ENCODE results near the gene OR11H6. TPM values are rescaled to one million over a fixed set of nuclear protein-coding genes. Genes with fewer than 3 reads are reported as not detected.

The OR11H6 gene
- total RNA-seq, 1 donor from 2014 or later, result not detected

- ChIA-PET POLR2A (no interaction called here), CTCF (no interaction called here)
- Mint-ChIP-seq H3K27me3 (peaks cover 2% of the 10 kb centered on the region), H3K36me3 (ENCODE audit: low read depth) (no peaks in the 10 kb centered on the region), H3K27ac (no peak overlapping the region), H3K4me3 (no peak overlapping the region), H3K4me1 (no peaks in the 10 kb centered on the region), H3K9me3 (no peaks in the 10 kb centered on the region)
- intact Hi-C loops (cut with micrococcal nuclease), result no loop called here
- TF ChIP-seq, protein P1, sequence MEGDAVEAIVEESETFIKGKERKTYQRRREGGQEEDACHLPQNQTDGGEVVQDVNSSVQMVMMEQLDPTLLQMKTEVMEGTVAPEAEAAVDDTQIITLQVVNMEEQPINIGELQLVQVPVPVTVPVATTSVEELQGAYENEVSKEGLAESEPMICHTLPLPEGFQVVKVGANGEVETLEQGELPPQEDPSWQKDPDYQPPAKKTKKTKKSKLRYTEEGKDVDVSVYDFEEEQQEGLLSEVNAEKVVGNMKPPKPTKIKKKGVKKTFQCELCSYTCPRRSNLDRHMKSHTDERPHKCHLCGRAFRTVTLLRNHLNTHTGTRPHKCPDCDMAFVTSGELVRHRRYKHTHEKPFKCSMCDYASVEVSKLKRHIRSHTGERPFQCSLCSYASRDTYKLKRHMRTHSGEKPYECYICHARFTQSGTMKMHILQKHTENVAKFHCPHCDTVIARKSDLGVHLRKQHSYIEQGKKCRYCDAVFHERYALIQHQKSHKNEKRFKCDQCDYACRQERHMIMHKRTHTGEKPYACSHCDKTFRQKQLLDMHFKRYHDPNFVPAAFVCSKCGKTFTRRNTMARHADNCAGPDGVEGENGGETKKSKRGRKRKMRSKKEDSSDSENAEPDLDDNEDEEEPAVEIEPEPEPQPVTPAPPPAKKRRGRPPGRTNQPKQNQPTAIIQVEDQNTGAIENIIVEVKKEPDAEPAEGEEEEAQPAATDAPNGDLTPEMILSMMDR (IDR thresholded peaks at IDR 0.05), result no peak
- ATAC-seq (ENCODE audit: low read depth) (no peak), DNase-seq (no peak)
These were observed 43.6 kb upstream of the OR11H6 start for GRCh38 chr14:20179880-20180279.

- ChIA-PET POLR2A (no interaction called here), CTCF (no interaction called here)
- peaks cover 2% of the 10 kb centered on the region for H3K27me3 Mint-ChIP-seq
- DNase-seq (no peak), ATAC-seq (ENCODE audit: low read depth) (no peak)
- TF ChIP-seq, protein P1 (IDR thresholded peaks at IDR 0.05), result no peak
- H3K27ac Mint-ChIP-seq, result no peak overlapping the region
- H3K4me3 Mint-ChIP-seq, result no peak overlapping the region
- H3K36me3 Mint-ChIP-seq (ENCODE audit: low read depth), result no peaks in the 10 kb centered on the region
- intact Hi-C loops (cut with micrococcal nuclease), result no loop called here
- H3K9me3 Mint-ChIP-seq, result no peaks in the 10 kb centered on the region
- no peaks in the 10 kb centered on the region for H3K4me1 Mint-ChIP-seq
These were observed 43.0 kb upstream of the OR11H6 start for GRCh38 chr14:20180486-20180885.

DNA sequence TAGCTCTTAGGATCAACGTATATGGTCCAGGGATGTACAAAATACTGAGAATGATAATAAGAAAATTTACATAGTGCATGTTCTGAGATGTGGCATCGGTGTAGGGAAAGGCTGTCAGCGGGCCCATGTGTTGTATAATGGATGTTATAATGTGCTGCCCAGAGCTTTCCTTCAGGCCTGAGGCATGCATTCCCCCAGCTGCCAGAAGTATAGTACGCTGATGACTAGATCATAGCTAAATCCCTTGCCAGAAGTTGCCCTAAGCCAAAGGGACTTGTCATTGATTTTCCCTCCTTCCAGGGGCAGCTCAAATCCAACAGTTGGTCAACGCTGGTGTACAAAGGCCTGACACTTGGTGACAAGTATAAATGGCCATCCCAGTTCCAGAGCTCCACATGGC is 39.3 kb upstream of the OR11H6 start:
- ChIA-PET POLR2A (no interaction called here), CTCF (no interaction called here)
- TF ChIP-seq, protein P1 (IDR thresholded peaks at IDR 0.05), result no peak
- Mint-ChIP-seq H3K4me1 (no peaks in the 10 kb centered on the region), H3K27me3 (peaks cover 2% of the 10 kb centered on the region), H3K4me3 (no peak overlapping the region), H3K36me3 (ENCODE audit: low read depth) (no peaks in the 10 kb centered on the region), H3K9me3 (no peaks in the 10 kb centered on the region), H3K27ac (no peak overlapping the region)
- ATAC-seq (ENCODE audit: low read depth) (no peak), DNase-seq (no peak)
- intact Hi-C loops (cut with micrococcal nuclease), result no loop called here

DNA sequence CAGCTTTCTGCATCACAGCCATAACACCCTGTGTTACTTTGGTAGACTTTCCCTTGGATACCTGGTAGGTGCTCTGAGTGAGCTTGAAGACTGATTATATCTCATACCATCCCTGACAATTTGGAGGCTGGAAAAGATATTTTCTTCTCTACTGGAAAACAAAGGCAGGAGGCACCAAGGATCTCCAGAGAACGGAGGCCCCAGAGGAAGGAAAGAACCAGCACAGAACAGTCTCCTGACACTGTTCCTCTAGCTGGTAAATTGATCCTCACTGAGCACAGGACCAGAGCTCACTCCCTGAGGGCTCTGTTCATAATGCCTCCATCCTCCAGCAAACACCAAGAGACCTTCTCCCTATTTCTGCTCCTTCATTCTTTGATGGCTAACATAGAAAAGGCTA is 32.9 kb upstream of the OR11H6 start, which contains the start of gene OR11G2:
Gene OR11G2 (plus strand): TSS at position 301 of the 400 bp plus-strand sequence. CDS start 6,542 bp downstream, outside the sequence.
- ChIA-PET POLR2A (no interaction called here), CTCF (no interaction called here)
- H3K4me1 Mint-ChIP-seq, result no peaks in the 10 kb centered on the region

GRCh38 chr14:20191396-20191795 is 32.1 kb upstream of the OR11H6 start:
- Mint-ChIP-seq H3K9me3 (no peaks in the 10 kb centered on the region), H3K27me3 (peaks cover 2% of the 10 kb centered on the region), H3K4me1 (no peaks in the 10 kb centered on the region), H3K4me3 (no peak overlapping the region), H3K27ac (no peak overlapping the region), H3K36me3 (ENCODE audit: low read depth) (no peaks in the 10 kb centered on the region)
- POLR2A ChIA-PET, result interaction anchor here (0.6 kb wide), 1 partner anchor 88 kb away, joined by 6 read pairs; no protein-coding TSS in a partner anchor
- CTCF ChIA-PET, result no interaction called here
- TF ChIP-seq, protein P1 (IDR thresholded peaks at IDR 0.05), result no peak
- DNase-seq (no peak), ATAC-seq (ENCODE audit: low read depth) (no peak)
- intact Hi-C loops (cut with micrococcal nuclease), result no loop called here

More for the DNA sequence above, 32.9 kb upstream of the OR11H6 start, which contains the start of gene OR11G2:
- no peaks in the 10 kb centered on the region for H3K36me3 Mint-ChIP-seq (ENCODE audit: low read depth)
- H3K27ac Mint-ChIP-seq, result no peak within 1 kb of the TSS
- peaks cover 2% of the 10 kb centered on the region for H3K27me3 Mint-ChIP-seq
- intact Hi-C loops (cut with micrococcal nuclease), result no loop called here
- DNase-seq (no peak), ATAC-seq (ENCODE audit: low read depth) (no peak)
- no peaks in the 10 kb centered on the region for H3K9me3 Mint-ChIP-seq
- TF ChIP-seq, protein P1 (IDR thresholded peaks at IDR 0.05), result no peak
- no peak within 1 kb of the TSS for H3K4me3 Mint-ChIP-seq

Measured in activated B cell treated with CpG ODN at 0.5 μM for 24 hours (primary cell).